ENCODE data around the gene SPZ1.
"Not testable (repeated sequence)": the region's sequence is repeated elsewhere in the genome, so short reads cannot be mapped to it uniquely, and the experiment has no call there.

SPZ1 gene

GRCh38 chr5:80341016-80341775, 21.4 kb downstream of the SPZ1 start:
- DNase-seq: no peak

- no peak for DNase-seq
Observed at GRCh38 chr5:80343067-80343466, 23.3 kb downstream of the SPZ1 start.

GRCh38 chr5:80346055-80346454, 26.3 kb downstream of the SPZ1 start:
- DNase-seq: peak; percentile 34

- no peak for DNase-seq
Observed at GRCh38 chr5:80348171-80348570, 28.4 kb downstream of the SPZ1 start.

GRCh38 chr5:80351019-80351418, 31.2 kb downstream of the SPZ1 start:
- not testable (repeated sequence) for DNase-seq

- DNase-seq: no peak
Observed at GRCh38 chr5:80355686-80356085, 35.9 kb downstream of the SPZ1 start.

GRCh38 chr5:80357671-80358070, 37.9 kb downstream of the SPZ1 start:
- no peak for DNase-seq

GRCh38 chr5:80360914-80361444, 41.2 kb downstream of the SPZ1 start:
- DNase-seq: no peak

GRCh38 chr5:80364892-80365291, 45.1 kb downstream of the SPZ1 start:
- no peak for DNase-seq

- DNase-seq: no peak
Observed at GRCh38 chr5:80368661-80369480, 49.1 kb downstream of the SPZ1 start.

GRCh38 chr5:80369521-80369920, 49.7 kb downstream of the SPZ1 start:
- no peak for DNase-seq

GRCh38 chr5:80370390-80370789, 50.6 kb downstream of the SPZ1 start:
- DNase-seq: no peak

Data from activated CD8-positive, alpha-beta memory T cell treated with anti-CD3 and anti-CD28 coated beads, Interleukin-2, amount 50 U/mL, for 4 hours (primary cell).